ENCODE measurements around the gene EME2.

DNA sequence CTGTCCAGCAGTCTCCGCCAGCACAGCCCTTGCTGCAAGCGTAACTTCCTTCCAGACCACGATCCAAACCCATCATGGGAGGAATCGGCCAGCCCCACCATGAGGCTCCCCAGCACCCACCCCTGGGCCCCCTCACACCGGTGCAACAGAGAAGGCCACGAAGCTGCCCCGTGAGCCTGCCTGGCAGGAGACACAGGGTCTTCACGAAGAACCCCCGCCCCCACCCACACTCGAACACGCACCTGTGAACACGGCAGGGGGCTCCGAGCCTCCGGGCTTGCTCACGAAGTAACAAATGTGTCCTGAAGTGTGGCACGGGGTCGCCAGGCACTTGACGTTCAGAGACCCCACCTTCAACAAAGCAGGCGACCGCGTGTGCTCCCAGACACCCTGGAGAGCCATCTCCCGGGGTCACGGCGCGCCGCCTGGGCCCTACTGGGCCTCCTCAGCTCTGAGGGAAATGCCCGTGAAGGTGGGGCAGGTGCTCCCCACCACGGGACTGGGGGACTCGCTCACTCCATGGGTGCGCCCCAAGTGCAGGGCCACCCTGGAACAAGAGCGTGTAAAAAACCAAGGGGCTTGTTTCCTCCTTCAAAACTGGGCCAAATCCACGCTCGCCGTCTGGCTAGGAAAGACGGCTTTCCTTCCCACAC lies 46.4 kb downstream of the EME2 start:
- TF ChIP-seq, protein P1, sequence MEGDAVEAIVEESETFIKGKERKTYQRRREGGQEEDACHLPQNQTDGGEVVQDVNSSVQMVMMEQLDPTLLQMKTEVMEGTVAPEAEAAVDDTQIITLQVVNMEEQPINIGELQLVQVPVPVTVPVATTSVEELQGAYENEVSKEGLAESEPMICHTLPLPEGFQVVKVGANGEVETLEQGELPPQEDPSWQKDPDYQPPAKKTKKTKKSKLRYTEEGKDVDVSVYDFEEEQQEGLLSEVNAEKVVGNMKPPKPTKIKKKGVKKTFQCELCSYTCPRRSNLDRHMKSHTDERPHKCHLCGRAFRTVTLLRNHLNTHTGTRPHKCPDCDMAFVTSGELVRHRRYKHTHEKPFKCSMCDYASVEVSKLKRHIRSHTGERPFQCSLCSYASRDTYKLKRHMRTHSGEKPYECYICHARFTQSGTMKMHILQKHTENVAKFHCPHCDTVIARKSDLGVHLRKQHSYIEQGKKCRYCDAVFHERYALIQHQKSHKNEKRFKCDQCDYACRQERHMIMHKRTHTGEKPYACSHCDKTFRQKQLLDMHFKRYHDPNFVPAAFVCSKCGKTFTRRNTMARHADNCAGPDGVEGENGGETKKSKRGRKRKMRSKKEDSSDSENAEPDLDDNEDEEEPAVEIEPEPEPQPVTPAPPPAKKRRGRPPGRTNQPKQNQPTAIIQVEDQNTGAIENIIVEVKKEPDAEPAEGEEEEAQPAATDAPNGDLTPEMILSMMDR (IDR thresholded peaks at IDR 0.05; ENCODE audit: insufficient read depth, low read depth, low read length): no peak
- TF ChIP-seq EZH2 (IDR thresholded peaks at IDR 0.05; ENCODE audit: insufficient read depth, low read length): no peak

Data from astrocyte (in vitro differentiated cells and primary cell).